Hypothalamus (tissue), 51 donors: ENCODE measurements around the gene CNIH2.
A peak's percentile ranks its signal among the peaks of the same experiment; 100 is the strongest.
"Not testable (repeated sequence)": the region's sequence is repeated elsewhere in the genome, so short reads cannot be mapped to it uniquely, and the experiment has no call there.

Experiments used
- DNase-seq, 51 donors: peaks; one replicate each; lab custom pipeline; 2025; lab: John Stamatoyannopoulos, UW

The CNIH2 gene

GRCh38 chr11:66275396-66275795 lies 2.6 kb upstream of the CNIH2 start:
- no peak for DNase-seq

GRCh38 chr11:66275984-66276612 lies 1.9 kb upstream of the CNIH2 start:
- no peak for DNase-seq

- DNase-seq: not testable (repeated sequence)
Measured at GRCh38 chr11:66276619-66277018, 1.4 kb upstream of the CNIH2 start.

- not testable (repeated sequence) for DNase-seq
Measured at GRCh38 chr11:66277064-66277463, 911 bp upstream of the CNIH2 start.

DNA sequence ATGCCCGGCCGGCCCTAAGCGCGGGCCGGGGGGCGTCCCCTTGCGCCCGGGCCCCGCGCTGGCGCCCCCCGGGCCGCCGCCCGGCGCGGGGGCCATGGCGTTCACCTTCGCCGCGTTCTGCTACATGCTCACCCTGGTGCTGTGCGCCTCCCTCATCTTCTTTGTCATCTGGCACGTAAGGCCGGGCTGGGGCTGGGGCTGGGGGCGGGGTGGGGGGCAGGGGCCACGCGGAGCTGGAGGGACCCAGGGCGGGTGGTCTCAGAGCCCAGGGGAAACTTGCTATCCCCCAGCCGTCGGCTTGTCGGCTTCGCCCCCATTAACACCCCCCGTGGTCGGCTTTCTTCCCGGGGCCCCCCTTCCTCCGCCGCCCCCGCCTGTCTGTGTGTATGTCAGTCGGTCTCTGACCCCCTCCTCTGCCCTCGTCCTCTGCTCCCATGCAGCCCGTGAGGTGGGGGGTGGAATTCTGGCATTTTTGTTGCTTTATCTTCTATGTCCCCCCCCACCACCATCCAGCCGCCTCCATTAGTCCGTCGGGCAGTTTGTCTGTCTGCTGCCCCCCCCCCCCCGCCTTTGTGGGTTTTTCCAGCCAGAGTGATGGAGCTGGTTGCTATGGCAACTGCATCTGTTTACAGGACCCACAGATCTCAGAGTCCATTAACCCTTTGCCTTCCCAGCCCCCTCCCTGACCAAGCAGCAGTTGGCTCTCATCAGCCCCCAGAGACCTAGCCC lies 552 bp downstream of the CNIH2 start:
- no peak for DNase-seq

DNA sequence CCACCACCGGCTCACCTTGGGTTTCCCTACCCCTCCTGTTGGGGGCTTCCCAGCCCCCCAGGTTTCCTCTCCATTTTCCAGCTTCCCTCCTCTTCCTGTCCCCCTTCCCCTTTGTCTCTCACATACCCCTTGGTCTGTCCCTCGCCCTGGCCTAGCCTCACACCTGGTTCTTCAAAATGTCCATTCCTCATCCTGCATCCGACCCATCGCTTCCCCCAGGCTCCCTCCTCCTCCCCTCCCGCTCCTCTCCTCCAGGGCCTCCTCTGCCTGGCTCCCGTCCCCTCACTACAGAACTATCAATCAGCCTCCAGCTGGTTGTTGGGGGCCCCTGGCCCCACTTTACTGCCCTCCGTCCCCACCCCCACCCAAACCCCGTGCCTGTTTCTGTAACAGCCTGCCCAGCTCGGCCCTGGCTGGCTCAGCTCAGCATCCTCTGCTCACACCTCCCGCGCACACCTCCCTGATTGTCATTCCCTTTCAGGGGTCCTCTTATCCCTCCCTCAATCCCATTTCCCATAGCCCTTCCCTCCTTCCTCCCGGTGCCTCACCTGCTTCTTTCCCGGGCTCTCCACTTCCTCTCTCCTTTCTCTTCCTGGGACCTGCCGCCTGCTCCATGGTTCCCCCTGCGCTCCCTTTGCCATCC lies 1.2 kb downstream of the CNIH2 start:
- DNase-seq: no peak

GRCh38 chr11:66280428-66280827 lies 2.5 kb downstream of the CNIH2 start:
- DNase-seq: peak in 1 of 51 donors; percentile 65

GRCh38 chr11:66281001-66281400 lies 3.0 kb downstream of the CNIH2 start:
- DNase-seq: no peak

DNA sequence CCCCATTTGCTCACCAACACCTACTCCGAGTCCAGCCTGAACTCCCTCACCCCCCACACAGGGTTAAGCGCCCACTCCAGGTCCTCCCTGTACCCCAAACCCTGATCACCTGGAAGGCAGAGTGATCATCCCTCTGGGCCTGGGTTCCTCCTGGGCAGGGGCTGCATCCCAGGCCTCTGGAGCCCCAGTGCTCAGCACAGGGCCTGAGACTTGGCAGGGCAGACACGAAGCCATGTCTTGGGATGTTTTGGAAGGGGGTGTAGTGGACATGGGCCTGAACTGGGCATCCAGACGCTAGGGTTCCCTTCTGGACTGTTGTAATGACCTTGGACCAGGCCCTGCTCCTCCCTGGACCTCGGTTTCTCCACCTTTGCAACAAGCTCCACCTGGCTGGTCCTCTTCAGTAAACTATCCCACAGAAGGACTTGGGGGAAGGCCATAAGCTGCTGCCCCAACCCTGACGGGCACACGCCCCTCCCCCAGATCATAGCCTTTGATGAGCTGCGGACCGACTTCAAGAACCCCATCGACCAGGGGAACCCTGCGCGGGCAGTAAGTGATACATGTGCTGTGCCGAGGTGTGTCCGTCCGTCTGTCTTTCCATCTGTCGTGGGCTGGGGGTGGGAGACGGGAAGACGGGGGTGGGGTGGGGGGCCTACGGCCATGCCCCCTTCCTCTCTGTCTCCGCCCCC lies 3.9 kb downstream of the CNIH2 start:
- DNase-seq: no peak

GRCh38 chr11:66282468-66283455 lies 4.8 kb downstream of the CNIH2 start:
- DNase-seq: peak; percentile 55 to 100 (median 98)

DNA sequence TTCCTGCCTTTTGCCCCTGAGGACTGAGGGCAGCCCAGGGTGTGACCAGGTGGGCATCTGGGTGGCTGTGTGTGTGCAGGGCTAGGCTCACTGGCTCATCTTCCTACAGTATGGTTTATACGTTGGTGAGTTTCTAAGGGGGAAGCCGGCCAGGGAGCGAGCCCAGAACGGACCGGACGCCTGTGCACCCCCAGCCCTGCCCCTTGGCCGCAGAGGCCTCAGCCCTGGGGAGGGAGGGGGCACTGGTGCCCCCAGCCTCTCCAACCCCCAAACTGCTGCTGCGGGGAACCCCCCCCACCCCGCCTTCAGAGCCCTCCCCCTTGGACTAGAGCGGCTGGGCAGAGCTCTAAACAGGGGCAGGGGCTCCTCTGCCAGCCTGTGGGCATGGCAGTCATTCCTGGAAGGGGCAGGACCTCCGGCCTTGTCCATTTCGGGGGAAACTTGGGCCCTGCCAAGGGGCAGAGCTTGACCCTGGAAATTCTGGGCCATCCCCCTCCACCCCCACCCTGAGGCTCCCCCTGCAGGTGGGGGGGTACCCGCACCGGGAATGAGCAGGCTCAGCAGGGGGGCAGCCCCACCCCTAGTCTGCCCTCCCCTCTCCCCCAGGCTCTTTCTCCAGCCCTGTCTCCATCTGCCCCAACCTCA lies 5.6 kb downstream of the CNIH2 start:
- no peak for DNase-seq

GRCh38 chr11:66284526-66285078 lies 6.6 kb downstream of the CNIH2 start:
- no peak for DNase-seq

- no peak for DNase-seq
Measured at GRCh38 chr11:66285250-66285947, 7.4 kb downstream of the CNIH2 start.

- DNase-seq: no peak
Measured at GRCh38 chr11:66286699-66287098, 8.7 kb downstream of the CNIH2 start.

GRCh38 chr11:66287211-66287888 lies 9.4 kb downstream of the CNIH2 start:
- DNase-seq: no peak

- no peak for DNase-seq
Measured at GRCh38 chr11:66287889-66288670, 10.1 kb downstream of the CNIH2 start.
